ENCODE results near the gene ZNF695.

ZNF695 gene

GRCh38 chr1:246971969-246972368 is 35.9 kb downstream of the ZNF695 start:
- no peak overlapping the region for H2BK120ac ChIP-seq (ENCODE audit: low read depth, low read length)
- no peak overlapping the region for H2AK5ac ChIP-seq (ENCODE audit: low read length)
- H3K4me2 ChIP-seq (ENCODE audit: low read length): no peak overlapping the region
- H3K4me1 ChIP-seq (ENCODE audit: control insufficient read depth, low read depth, low read length): no peaks in the 10 kb centered on the region
- WGBS (ENCODE audit: extremely low coverage, insufficient coverage, low lambda C conversion rate): no CpG with 5 or more reads among the region's 7 CpGs
- no peaks in the 10 kb centered on the region for H3K27me3 ChIP-seq (ENCODE audit: insufficient read depth, low read length, poor library complexity)
- no peak overlapping the region for H3K9ac ChIP-seq (ENCODE audit: low read length)
- H3K27ac ChIP-seq (ENCODE audit: low read depth, low read length): no peak overlapping the region
- no peak overlapping the region for H3K18ac ChIP-seq (ENCODE audit: low read length)
- no peak overlapping the region for H2BK15ac ChIP-seq (replicated peaks; ENCODE audit: low read depth)
- no peak overlapping the region for H3K56ac ChIP-seq (ENCODE audit: low read length)
- H3K36me3 ChIP-seq (ENCODE audit: control insufficient read depth, insufficient read depth, low read length): no peaks in the 10 kb centered on the region
- no peak overlapping the region for H4K5ac ChIP-seq (ENCODE audit: low read length)
- no peak overlapping the region for H2BK5ac ChIP-seq (ENCODE audit: low read length)
- no peaks in the 10 kb centered on the region for H3K79me1 ChIP-seq (ENCODE audit: low read length)
- no peak overlapping the region for H3K4ac ChIP-seq (ENCODE audit: low read depth, low read length)
- H4K8ac ChIP-seq (ENCODE audit: low read depth, low read length): no peak overlapping the region
- H3K4me3 ChIP-seq (ENCODE audit: low read length): no peak overlapping the region
- no peak for DNase-seq
- H3K23ac ChIP-seq (ENCODE audit: low read length): no peak overlapping the region
- H3K79me2 ChIP-seq (ENCODE audit: control insufficient read depth, insufficient read depth, low read length): no peaks in the 10 kb centered on the region

- Histone ChIP-seq H4K8ac (ENCODE audit: low read depth, low read length) (no peak overlapping the region), H2BK5ac (ENCODE audit: low read length) (no peak overlapping the region), H3K27me3 (ENCODE audit: insufficient read depth, low read length, poor library complexity) (no peaks in the 10 kb centered on the region), H3K56ac (ENCODE audit: low read length) (no peak overlapping the region), H3K79me2 (ENCODE audit: control insufficient read depth, insufficient read depth, low read length) (no peaks in the 10 kb centered on the region), H3K9ac (ENCODE audit: low read length) (no peak overlapping the region), H3K4me3 (ENCODE audit: low read length) (no peak overlapping the region), H3K18ac (ENCODE audit: low read length) (no peak overlapping the region), H4K5ac (ENCODE audit: low read length) (no peak overlapping the region), H2AK5ac (ENCODE audit: low read length) (no peak overlapping the region), H3K36me3 (ENCODE audit: control insufficient read depth, insufficient read depth, low read length) (no peaks in the 10 kb centered on the region), H3K4me2 (ENCODE audit: low read length) (no peak overlapping the region), H2BK120ac (ENCODE audit: low read depth, low read length) (no peak overlapping the region), H3K4ac (ENCODE audit: low read depth, low read length) (no peak overlapping the region), H3K79me1 (ENCODE audit: low read length) (no peaks in the 10 kb centered on the region), H2BK15ac (replicated peaks; ENCODE audit: low read depth) (no peak overlapping the region), H3K4me1 (ENCODE audit: control insufficient read depth, low read depth, low read length) (no peaks in the 10 kb centered on the region), H3K27ac (ENCODE audit: low read depth, low read length) (no peak overlapping the region), H3K23ac (ENCODE audit: low read length) (no peak overlapping the region)
- DNase-seq: peak; percentile 68
- no CpG with 5 or more reads among the region's 12 CpGs for WGBS (ENCODE audit: extremely low coverage, insufficient coverage, low lambda C conversion rate)
Observed at GRCh38 chr1:246971090-246971721, 36.7 kb downstream of the ZNF695 start.

GRCh38 chr1:246969621-246970020 is 38.2 kb downstream of the ZNF695 start:
- H2BK120ac ChIP-seq (ENCODE audit: low read depth, low read length): no peak overlapping the region
- H3K79me1 ChIP-seq (ENCODE audit: low read length): no peaks in the 10 kb centered on the region
- H3K4me1 ChIP-seq (ENCODE audit: control insufficient read depth, low read depth, low read length): no peaks in the 10 kb centered on the region
- H3K27ac ChIP-seq (ENCODE audit: low read depth, low read length): no peak overlapping the region
- H2AK5ac ChIP-seq (ENCODE audit: low read length): no peak overlapping the region
- H3K56ac ChIP-seq (ENCODE audit: low read length): no peak overlapping the region
- no peak overlapping the region for H3K23ac ChIP-seq (ENCODE audit: low read length)
- H2BK5ac ChIP-seq (ENCODE audit: low read length): no peak overlapping the region
- DNase-seq: no peak
- H3K9ac ChIP-seq (ENCODE audit: low read length): no peak overlapping the region
- H3K18ac ChIP-seq (ENCODE audit: low read length): no peak overlapping the region
- no peak overlapping the region for H2BK15ac ChIP-seq (replicated peaks; ENCODE audit: low read depth)
- H3K79me2 ChIP-seq (ENCODE audit: control insufficient read depth, insufficient read depth, low read length): no peaks in the 10 kb centered on the region
- H3K4me2 ChIP-seq (ENCODE audit: low read length): no peak overlapping the region
- H3K36me3 ChIP-seq (ENCODE audit: control insufficient read depth, insufficient read depth, low read length): no peaks in the 10 kb centered on the region
- no peak overlapping the region for H3K4ac ChIP-seq (ENCODE audit: low read depth, low read length)
- WGBS (ENCODE audit: extremely low coverage, insufficient coverage, low lambda C conversion rate): no CpG with 5 or more reads among the region's 3 CpGs
- H3K27me3 ChIP-seq (ENCODE audit: insufficient read depth, low read length, poor library complexity): no peaks in the 10 kb centered on the region
- H3K4me3 ChIP-seq (ENCODE audit: low read length): no peak overlapping the region
- H4K5ac ChIP-seq (ENCODE audit: low read length): no peak overlapping the region
- no peak overlapping the region for H4K8ac ChIP-seq (ENCODE audit: low read depth, low read length)

GRCh38 chr1:246966502-246966901 is 41.4 kb downstream of the ZNF695 start:
- no peak overlapping the region for H3K18ac ChIP-seq (ENCODE audit: low read length)
- no peak overlapping the region for H3K56ac ChIP-seq (ENCODE audit: low read length)
- no peak overlapping the region for H3K23ac ChIP-seq (ENCODE audit: low read length)
- H2BK15ac ChIP-seq (replicated peaks; ENCODE audit: low read depth): no peak overlapping the region
- no peak overlapping the region for H4K5ac ChIP-seq (ENCODE audit: low read length)
- no peak overlapping the region for H3K4me3 ChIP-seq (ENCODE audit: low read length)
- no peaks in the 10 kb centered on the region for H3K27me3 ChIP-seq (ENCODE audit: insufficient read depth, low read length, poor library complexity)
- H3K79me1 ChIP-seq (ENCODE audit: low read length): no peaks in the 10 kb centered on the region
- no peak overlapping the region for H4K8ac ChIP-seq (ENCODE audit: low read depth, low read length)
- no peaks in the 10 kb centered on the region for H3K4me1 ChIP-seq (ENCODE audit: control insufficient read depth, low read depth, low read length)
- peaks cover 3% of the 10 kb centered on the region for H3K36me3 ChIP-seq (ENCODE audit: control insufficient read depth, insufficient read depth, low read length)
- H3K4ac ChIP-seq (ENCODE audit: low read depth, low read length): no peak overlapping the region
- no CpG with 5 or more reads among the region's 2 CpGs for WGBS (ENCODE audit: extremely low coverage, insufficient coverage, low lambda C conversion rate)
- no peak overlapping the region for H3K4me2 ChIP-seq (ENCODE audit: low read length)
- H3K79me2 ChIP-seq (ENCODE audit: control insufficient read depth, insufficient read depth, low read length): no peaks in the 10 kb centered on the region
- no peak for DNase-seq
- no peak overlapping the region for H2BK5ac ChIP-seq (ENCODE audit: low read length)
- no peak overlapping the region for H2AK5ac ChIP-seq (ENCODE audit: low read length)
- no peak overlapping the region for H3K9ac ChIP-seq (ENCODE audit: low read length)
- H3K27ac ChIP-seq (ENCODE audit: low read depth, low read length): no peak overlapping the region
- H2BK120ac ChIP-seq (ENCODE audit: low read depth, low read length): no peak overlapping the region

GRCh38 chr1:246959944-246960693 is 47.7 kb downstream of the ZNF695 start:
- Histone ChIP-seq H4K8ac (ENCODE audit: low read depth, low read length) (no peak overlapping the region), H3K23ac (ENCODE audit: low read length) (no peak overlapping the region), H2BK120ac (ENCODE audit: low read depth, low read length) (no peak overlapping the region), H2AK5ac (ENCODE audit: low read length) (no peak overlapping the region), H3K79me1 (ENCODE audit: low read length) (no peaks in the 10 kb centered on the region), H3K4ac (ENCODE audit: low read depth, low read length) (no peak overlapping the region), H4K5ac (ENCODE audit: low read length) (no peak overlapping the region), H2BK15ac (replicated peaks; ENCODE audit: low read depth) (no peak overlapping the region), H2BK5ac (ENCODE audit: low read length) (no peak overlapping the region), H3K27me3 (ENCODE audit: insufficient read depth, low read length, poor library complexity) (no peaks in the 10 kb centered on the region), H3K36me3 (ENCODE audit: control insufficient read depth, insufficient read depth, low read length) (peaks cover 7% of the 10 kb centered on the region), H3K27ac (ENCODE audit: low read depth, low read length) (no peak overlapping the region), H3K4me2 (ENCODE audit: low read length) (no peak overlapping the region), H3K4me3 (ENCODE audit: low read length) (no peak overlapping the region), H3K4me1 (ENCODE audit: control insufficient read depth, low read depth, low read length) (no peaks in the 10 kb centered on the region), H3K9ac (ENCODE audit: low read length) (no peak overlapping the region), H3K18ac (ENCODE audit: low read length) (no peak overlapping the region), H3K56ac (ENCODE audit: low read length) (no peak overlapping the region), H3K79me2 (ENCODE audit: control insufficient read depth, insufficient read depth, low read length) (no peaks in the 10 kb centered on the region)
- WGBS (ENCODE audit: extremely low coverage, insufficient coverage, low lambda C conversion rate): no CpG with 5 or more reads among the region's 1 CpG
- DNase-seq: no peak

All from mesendoderm (in vitro differentiated cells).